HG03558 (cell line): ENCODE data around the gene KIF26A.
"Not testable (repeated sequence)": the region's sequence is repeated elsewhere in the genome, so short reads cannot be mapped to it uniquely, and the experiment has no call there.

Experiments used
- ATAC-seq: cut with Tn5 transposase; IDR thresholded peaks from one replicate; pipeline ENCODE4 v1.9.1; 2021; ENCODE audit warnings: moderate number of reproducible peaks; ENCODE audit not compliant: unreplicated experiment; ENCODE audit errors: extremely low read depth

Gene KIF26A

DNA sequence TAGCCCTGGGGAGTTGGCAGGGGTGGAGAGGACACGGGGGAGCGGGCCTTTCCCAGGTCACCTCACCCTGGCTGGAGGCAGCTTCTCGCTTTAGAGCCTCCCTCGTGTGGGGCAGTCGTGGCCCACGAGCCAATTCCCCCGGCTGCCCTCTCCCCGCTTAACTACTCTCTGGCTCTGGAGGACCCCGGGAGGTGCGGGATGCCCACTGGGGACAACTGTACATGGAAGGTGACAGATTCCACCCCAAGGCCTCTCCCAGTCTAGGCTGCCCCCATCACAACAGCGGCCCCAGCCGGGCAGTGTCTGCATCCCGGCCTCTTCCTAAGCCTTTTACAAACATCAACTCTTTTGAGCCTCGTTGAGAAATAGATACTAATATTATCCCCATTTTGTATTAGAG is 78.1 kb downstream of the KIF26A start:
- ATAC-seq = no peak

DNA sequence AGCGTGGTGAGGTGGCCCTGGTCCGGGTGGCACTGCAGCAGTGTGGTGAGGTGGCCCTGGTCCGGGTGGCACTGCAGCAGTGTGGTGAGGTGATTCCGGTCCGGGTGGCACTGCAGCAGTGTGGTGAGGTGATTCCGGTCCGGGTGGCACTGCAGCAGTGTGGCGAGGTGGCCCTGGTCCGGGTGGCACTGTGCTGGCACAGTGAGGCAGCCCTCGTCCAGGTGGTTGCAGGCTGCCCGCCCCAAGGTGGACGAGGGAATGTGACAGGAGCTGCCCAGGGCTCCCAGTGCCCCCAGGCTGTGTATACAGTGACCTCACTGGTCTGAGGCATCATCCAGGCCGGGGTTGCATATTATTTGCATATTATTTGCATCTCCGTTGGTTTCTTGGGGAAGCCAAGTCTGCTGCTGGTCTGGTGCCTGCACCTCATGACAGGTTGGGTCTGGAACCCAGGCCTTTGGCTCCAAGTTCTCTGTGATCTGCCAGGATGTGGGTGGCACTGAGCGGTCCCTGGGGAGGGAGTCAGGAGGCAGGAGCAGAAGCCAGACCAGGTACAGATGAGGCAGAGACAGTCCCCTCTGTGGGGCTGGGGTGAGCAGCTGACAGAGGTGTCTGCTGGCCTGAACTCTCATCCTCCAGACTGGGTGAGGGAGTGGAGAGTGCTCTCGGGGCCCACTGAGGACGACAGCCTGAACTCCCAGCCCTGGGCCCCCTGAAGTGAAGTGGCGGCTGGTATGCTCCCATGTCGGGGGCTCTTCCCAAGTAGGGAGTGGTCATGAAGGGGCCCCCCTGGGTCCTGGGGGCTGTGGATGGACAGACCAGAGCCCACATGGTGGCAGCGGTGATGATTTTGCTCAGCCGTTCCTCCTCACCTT is 79.3 kb downstream of the KIF26A start:
- no peak for ATAC-seq

DNA sequence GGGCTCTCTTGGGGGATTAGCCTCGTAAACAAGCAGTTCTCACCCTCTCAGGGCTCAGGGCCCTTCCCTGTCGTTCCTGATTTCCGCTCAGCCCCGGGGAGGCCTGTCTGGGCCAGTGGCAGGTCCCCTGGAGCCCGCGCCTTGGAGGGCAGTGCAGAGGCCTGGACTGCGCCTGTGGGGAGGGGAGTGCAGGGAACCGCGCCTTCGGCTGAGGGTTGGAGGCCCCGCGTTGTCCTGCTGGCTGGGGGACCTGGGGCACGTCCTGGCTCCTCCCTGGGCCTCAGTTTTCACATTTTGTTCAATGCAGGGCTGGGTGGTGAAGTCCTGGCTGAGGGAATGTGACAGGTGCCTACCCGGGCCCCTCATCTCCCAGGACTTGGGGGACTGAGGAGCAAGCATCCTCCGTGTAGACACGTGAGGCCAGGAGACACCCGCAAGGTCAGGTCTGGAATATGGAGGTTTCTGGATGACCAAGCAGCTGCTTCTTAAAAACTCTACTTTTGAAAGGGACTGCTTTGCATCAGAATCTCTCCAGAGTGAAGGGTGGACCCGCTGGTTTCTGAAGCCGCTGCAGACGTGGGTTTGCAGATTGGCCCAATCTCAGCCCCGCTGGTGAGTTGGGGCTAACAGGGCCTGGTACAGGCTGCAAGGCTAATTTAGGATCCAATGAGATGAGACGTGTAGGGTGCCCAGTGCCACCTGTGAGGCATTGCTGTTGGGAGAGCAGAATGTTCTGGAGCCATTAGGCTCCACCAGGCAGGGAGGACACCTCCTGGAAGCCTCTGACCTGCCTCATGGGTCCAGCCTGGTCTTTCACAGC is 80.2 kb downstream of the KIF26A start:
- no peak for ATAC-seq

DNA sequence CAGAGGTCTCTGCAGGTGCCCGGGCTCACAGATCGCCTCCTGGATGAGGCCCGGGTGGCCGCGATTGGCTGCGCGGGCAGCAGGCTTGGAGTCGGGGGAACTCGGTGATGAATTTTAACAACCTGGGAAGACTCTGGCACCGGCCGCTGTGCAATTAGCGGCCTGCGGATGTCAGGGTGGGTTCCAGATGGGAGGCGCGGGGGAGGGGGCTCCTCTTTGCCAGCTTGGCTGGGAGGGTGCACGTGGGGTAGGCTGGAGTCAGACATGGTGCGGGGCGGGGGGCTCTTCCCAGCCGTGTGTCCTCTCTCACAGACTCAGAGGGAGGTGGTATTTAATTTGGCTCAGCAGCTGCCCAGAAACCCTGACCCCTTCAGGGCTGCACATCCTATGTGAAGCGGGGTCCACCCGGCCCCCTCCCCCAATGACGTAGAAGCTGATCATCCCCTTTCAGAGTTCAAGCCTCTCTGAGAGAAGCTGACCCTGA is 81.4 kb downstream of the KIF26A start:
- ATAC-seq = no peak

DNA sequence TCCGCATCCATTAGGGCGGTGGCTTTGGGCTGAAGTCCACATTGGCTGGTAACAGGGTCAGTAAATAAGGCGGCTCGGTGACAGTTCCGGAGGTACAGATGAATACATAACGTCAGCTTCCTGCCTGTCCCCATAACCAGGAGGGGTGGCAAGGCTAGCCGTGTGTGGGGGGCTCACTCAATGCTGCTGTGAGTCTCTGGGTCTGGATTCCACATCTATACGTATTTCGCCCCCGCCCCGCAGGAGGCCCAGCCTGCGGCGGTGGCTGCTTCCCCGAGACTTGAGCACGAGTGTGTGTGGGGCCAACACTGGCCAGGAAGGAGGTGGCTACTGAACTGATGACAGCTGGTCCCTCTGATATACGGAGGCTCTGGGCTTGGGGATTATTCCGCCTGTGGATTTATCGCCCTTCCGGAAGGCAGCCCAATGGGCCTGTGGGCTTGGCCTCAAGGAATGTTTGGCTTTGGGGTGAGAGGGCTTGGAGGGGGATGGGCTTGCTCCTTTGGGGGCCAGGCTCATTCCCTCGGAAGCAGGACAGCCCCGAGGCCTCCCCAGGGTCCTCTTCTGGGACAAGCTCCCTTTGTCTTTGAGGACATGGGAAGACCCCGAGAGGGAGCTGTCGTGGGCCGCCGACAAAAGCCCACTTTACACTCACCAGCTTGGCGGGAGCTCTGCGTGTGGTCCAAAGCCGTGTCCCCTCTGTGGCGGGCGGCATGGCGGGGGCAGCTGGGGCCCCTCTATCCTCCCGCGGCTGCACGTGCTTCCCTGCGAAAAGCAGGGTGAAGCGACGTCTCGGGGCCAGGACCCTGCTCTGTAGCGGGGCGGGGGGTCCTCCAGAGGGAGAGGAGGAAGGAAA is 82.1 kb downstream of the KIF26A start:
- no peak for ATAC-seq

DNA sequence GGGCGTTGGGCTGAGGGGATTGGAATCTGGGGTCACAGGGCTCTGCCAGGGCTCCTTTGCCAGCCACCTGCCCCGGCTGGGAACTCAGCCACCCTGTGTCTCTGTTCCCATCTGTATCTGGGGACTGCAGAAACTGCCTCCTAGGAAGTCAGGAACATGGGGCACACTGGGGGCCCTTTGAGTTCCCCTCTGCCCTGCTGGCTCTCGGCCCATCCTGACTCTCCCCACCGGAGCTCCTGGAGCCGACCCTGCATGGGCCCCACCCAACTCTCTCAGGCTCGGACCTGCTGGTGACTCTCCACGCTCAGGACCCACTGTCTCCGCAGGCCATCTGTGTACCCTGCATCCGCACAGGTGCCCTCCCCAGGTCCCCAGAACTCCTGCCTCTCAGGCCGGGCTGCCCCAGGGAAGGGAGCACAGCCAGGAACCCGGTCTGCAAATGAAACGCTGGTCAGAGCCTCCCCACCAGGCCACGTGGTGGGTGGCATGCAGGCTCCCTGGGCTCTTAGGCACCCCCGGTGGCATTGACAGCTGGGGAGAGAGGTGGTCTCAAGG is 82.8 kb downstream of the KIF26A start:
- no peak for ATAC-seq

DNA sequence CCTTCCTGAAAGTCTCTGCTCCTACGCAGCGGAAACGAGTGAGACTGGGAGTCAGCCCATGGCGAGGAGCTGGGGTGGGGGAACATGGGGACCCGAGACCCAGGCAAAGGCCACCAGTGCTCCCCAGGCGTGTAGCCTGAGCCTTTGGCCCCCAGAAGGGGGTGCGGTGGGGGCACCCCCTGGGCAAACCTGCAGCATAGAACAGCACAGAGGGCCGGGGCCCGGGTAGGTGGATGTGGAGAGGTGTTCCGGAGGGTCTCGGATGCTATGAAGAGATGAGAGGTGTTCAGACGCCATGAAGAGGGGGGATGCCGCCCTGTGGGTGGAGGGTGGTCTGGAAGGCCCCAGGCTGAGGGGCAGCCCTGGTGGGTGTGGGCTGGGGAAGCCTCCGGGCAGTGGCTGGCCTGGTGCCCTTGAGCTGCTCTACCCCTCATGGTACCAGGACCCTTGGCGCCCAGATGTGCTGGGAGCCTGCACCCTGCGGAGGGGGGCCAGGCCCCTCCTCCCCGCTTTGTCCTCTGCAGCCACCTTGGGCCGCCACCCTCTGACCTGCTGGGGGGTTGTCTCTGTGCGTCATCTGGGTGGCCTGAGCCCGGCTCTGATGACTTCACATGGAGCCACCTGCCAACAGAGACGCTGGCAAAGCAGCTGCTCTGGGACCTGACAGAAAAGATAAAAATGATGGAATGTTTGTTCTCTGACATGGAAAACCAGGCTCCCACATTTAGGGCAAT is 83.4 kb downstream of the KIF26A start:
- no peak for ATAC-seq

DNA sequence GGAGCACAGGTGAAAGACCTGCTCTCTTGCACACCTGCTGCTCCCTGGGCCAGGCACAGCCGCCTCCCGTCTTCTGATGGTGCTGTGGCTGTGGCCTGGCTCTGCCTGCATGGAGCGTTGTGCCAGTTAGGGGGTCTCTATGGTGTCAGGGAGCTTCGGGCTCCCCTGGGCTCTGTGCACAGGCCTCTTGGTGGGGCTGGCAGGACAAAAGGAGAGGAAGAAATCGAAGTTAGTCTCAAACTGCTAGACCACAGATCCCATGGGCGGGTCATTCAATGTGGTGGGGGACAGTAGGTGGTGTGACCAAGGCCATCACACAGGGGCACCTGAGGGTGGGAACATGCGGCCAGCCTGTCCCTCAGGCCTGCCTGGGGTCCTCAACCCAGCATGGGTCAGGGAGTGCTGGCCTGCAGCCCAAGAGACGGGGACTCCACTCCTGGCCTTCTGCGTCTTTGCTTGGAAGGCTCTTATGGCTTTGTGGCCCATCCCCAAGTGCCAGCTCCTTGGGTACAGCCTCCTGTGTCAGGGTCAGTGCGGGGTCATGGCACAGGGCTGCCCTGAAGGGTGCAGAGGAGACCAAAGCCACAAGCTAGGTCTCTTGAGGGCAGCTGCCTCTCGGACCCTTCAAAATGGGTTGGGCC is 84.1 kb downstream of the KIF26A start:
- ATAC-seq = no peak

DNA sequence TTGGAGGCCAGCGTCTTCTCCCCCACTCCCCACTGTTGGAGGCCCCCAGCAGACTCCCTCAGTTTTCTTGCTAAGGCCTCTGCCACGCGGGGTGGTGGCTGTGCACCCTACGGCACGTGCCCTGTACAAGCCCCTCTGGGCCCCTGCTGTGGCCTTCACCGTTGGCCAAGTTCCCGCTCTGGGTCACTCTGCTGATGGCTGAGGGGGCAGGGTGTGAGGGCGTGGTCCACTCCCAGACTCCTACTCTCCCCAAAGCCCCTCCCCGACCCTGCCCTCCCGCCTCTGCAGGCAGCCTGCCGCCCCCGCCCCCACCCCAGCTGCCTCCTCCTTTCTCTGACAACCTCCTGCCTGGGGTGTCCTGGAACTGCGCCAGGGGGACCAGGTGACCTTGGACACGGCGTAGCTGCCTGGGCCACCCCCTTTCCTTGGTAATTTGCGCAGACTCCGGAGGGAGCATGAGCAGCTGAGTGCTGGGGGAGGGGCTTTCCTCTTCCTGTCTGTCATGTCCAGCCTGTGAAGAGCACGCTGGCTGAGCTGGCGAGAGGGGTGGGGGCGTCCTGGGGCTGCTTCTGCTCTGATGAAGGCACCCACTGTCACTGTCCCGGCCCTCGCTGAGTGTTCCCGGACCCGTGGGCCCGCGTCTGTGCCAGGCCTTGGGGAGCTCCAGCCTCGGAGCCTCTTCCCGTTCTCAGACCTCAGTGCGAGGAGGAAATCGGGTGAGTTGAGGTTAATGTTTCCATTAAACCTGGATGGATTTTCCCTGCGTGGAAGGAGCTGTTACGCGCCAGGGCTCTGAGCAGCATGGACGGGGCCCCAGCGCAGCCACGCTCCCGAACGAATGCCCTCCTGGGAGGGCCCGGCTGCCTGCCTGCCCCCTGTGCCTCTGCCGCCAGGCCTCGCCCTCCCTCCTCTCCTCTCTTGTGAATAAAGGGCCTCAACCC is 85.0 kb downstream of the KIF26A start:
- ATAC-seq = no peak

DNA sequence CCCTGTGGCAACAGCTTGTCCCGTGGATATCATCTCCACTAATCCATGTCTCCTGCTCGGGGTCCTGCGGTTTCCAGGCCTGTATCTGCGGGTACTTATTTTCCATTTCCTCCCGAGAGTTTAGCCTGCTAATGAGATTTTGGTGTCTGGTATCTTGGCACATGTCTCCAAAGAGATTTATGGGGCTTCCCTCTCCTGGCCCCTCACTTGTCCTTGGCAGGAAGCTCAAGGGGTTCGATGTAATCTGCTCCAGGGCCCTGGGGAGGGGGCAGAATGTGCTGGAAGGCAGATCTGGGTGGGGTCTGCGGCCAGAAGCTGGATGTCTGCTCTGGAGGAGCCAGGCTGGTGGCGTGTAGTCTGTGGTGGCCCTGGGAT is 85.7 kb downstream of the KIF26A start:
- no peak for ATAC-seq

DNA sequence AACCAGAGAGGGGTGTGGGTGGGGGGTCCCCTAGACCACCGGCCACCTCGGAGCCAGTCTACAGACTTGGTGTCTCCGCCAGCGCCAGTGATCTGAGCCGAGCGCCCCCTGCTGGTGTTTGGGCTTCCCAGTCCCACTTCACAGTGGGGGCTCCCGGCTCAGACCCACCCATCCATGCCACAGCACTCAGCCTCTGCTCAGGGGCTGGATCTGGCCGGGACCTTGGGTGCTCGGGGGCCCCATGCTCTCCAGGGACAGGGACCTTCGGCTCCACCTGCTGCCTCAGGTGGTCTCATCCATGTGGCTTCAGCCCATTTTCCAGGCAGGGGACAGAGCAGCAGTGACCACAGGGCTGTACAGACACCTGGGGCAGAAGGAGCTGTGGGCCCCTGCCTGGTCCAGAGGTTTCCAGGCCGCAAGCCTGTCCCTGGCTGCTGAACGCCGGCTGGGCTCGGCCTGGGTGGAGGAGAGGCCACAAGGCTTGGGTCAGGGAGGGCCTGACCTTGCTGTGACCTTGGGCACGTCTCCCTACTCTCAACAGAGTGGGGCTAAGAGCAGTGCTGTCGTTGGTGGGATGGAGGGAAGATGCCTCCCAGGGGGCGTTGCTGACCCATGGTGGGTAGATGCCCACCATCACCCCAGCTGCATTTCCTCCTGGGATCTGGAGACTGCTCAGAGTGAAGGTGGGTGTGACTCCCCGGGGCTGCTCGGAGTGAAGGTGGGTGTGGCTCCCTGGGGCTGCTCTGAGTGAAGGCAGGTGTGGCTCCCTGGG is 86.3 kb downstream of the KIF26A start:
- ATAC-seq = no peak

DNA sequence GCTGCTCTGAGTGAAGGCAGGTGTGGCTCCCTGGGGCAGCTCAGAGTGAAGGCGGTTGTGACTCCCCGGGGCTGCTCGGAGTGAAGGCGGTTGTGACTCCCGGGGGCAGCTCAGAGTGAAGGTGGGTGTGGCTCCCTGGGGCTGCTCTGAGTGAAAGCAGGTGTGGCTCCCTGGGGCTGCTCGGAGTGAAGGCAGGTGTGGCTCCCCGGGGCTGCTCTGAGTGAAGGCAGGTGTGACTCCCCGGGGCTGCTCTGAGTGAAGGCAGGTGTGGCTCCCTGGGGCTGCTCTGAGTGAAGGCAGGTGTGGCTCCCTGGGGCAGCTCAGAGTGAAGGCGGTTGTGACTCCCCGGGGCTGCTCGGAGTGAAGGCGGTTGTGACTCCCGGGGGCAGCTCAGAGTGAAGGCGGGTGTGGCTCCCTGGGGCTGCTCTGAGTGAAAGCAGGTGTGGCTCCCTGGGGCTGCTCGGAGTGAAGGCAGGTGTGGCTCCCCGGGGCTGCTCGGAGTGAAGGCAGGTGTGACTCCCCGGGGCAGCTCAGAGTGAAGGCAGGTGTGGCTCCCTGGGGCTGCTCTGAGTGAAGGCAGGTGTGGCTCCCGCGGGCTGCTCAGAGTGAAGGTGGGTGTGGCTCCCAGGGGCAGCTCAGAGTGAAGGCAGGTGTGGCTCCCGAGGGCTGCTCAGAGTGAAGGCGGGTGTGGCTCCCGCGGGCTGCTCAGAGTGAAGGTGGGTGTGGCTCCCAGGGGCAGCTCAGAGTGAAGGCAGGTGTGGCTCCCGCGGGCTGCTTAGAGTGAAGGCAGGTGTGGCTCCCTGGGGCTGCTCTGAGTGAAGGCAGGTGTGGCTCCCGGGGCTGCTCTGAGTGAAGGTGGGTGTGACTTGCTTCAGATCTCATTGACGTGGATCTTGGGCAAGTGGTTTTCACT is 87.1 kb downstream of the KIF26A start:
- ATAC-seq = not testable (repeated sequence)

DNA sequence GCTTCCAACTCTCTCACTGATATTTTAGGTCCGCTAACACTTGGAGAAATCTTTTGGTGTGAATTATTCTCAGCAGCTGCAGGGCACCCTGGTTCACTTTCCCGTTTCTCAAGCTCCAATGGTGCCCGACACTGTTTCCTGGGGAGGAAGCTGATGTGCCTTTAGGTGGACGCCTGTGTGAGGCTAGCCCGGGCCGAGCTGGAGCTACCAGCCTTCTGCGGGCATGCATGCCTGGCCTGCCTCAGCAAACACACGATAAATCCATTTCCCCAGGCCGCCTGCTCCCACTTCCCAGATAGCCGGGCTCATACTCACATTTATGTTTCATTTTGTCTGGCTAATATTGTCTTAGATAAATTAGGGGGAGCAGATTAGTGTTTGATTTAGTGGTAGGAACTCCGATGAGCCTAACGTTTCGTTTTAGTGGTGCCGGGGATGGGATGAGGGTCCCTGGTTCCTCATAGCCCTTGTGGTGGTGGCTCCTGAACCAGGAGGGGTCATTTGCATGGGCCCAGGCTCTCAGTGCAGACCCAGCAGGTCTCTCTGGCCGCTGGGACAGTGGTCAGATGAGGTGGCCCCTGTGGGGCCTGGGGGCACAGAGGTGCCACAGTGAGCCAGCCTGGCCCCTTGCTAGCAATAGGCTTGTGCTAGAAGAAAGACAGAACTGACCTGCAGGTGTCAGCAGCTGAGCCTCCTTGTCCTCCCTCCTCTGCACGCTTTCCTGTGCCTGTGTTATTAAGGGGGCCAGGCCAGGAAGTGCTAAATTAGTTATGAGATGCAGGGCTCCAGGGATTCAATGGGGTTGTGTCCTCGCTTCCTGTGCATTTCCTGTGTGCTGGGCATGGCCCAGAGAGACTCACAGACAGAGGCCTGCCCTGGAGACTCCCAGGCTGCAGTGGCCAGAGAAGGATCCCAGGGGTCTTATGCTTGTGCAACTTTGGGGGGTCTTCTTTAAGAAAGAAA is 88.3 kb downstream of the KIF26A start:
- ATAC-seq = no peak

DNA sequence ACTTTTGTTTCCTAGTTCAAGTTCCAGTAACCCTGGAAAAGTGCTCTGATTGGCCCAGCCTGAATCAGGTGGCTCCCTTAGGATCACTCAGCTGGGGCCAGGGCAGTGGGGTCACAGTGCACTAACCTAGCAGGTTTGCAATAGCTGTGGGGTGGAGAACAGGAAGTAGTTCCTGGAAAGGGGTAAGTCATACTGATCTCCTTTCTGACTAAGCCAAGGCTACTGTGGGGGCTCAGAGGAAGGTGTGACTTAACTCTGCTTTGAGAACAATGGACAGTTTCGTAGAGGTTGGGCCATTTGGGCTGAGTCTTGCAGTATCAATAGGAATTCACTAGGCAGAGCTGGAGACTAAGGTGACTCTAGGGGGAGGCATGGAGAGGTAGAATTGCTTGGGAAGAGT is 89.4 kb downstream of the KIF26A start:
- no peak for ATAC-seq

DNA sequence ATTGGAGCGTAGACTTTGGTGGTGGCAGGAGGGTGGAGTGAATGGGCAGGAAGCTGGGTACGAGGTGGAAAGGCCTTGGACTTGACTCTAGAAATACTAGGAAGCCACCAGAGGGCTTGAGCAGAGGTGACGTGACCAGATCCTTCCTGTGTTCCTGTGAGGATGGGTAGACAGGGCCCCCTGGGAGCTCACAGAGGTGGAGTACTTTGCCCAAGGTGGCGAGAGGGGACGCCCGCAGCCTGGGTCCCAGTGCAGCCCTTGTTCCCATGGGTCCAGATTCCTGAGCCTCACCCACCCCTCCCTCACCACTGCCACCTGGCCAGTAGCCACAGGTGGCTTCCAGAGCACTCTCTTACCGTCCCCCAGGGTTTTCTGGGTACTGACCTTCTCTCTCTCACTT is 89.8 kb downstream of the KIF26A start:
- no peak for ATAC-seq
